Trophoblast cell (in vitro differentiated cells and primary cell): Measurements from ENCODE around the gene GIMAP5.

Source experiments
- DNase-seq, 2 donors: peaks; one replicate each; pipeline ENCODE4 v3.0.0-alpha.2; 2016
- H2AFZ ChIP-seq: 2 replicates; pipeline ENCODE4 v1.6.1; 2013; ENCODE audit warnings: low read length, moderate library complexity, mild to moderate bottlenecking; ENCODE audit not compliant: insufficient read depth, poor library complexity
- H2AK5ac ChIP-seq: 2 replicates; pipeline ENCODE4 v1.6.1; 2013; ENCODE audit warnings: mild to moderate bottlenecking, low read length
- H2BK120ac ChIP-seq: 2 replicates; pipeline ENCODE4 v1.6.1; 2013; ENCODE audit warnings: low read length, mild to moderate bottlenecking, moderate library complexity; ENCODE audit not compliant: insufficient read depth, poor library complexity
- H2BK12ac ChIP-seq: 2 replicates; pipeline ENCODE4 v1.6.1; 2013; ENCODE audit warnings: mild to moderate bottlenecking, low read length, moderate library complexity
- H2BK5ac ChIP-seq: 2 replicates; pipeline ENCODE4 v1.6.1; 2013; ENCODE audit warnings: low read length, low read depth, moderate library complexity, mild to moderate bottlenecking; ENCODE audit not compliant: poor library complexity
- H3K14ac ChIP-seq: 2 replicates; pipeline ENCODE4 v1.6.1; 2013; ENCODE audit warnings: mild to moderate bottlenecking, low read length
- H3K18ac ChIP-seq: 2 replicates; pipeline ENCODE4 v1.6.1; 2013; ENCODE audit warnings: mild to moderate bottlenecking, low read length
- H3K23ac ChIP-seq: 2 replicates; pipeline ENCODE4 v1.6.1; 2013; ENCODE audit warnings: low read length
- H3K27ac ChIP-seq: 2 replicates; pipeline ENCODE4 v1.5.1; 2013; ENCODE audit warnings: low read depth, mild to moderate bottlenecking, inconsistent platforms, low read length, moderate library complexity
- H3K27me3 ChIP-seq: 2 replicates; pipeline ENCODE4 v1.6.1; 2013; ENCODE audit warnings: inconsistent platforms, mild to moderate bottlenecking, low read length, moderate library complexity; ENCODE audit not compliant: insufficient read depth
- H3K36me3 ChIP-seq, 2 experiments: 1 replicate in 1 of 2; 2 replicates in 1 of 2; pipeline ENCODE4 v1.6.1; 2013; ENCODE audit warnings: low read length in 2 of 2, mild to moderate bottlenecking in 2 of 2, moderate library complexity in 1 of 2; ENCODE audit not compliant: insufficient read depth in 2 of 2, control insufficient read depth in 1 of 2
- H3K4ac ChIP-seq: 2 replicates; pipeline ENCODE4 v1.6.1; 2013; ENCODE audit warnings: low read depth, mild to moderate bottlenecking, low read length, moderate library complexity
- H3K4me1 ChIP-seq, 2 experiments: 1 replicate in 1 of 2; 2 replicates in 1 of 2; pipeline ENCODE4 v1.6.1; 2013; ENCODE audit warnings: low read length in 2 of 2, mild to moderate bottlenecking in 2 of 2, moderate library complexity in 1 of 2; ENCODE audit not compliant: insufficient read depth in 2 of 2, control insufficient read depth in 1 of 2
- H3K4me2 ChIP-seq: 2 replicates; pipeline ENCODE4 v1.6.1; 2013; ENCODE audit warnings: inconsistent platforms, mild to moderate bottlenecking, low read length, moderate library complexity
- H3K4me3 ChIP-seq: 2 replicates; pipeline ENCODE4 v1.5.1; 2013; ENCODE audit warnings: mild to moderate bottlenecking, low read depth, low read length, inconsistent platforms
- H3K79me1 ChIP-seq: one replicate; pipeline ENCODE4 v1.6.1; 2013; ENCODE audit warnings: low read length
- H3K79me2 ChIP-seq: 2 replicates; pipeline ENCODE4 v1.6.1; 2013; ENCODE audit warnings: low read length, mild to moderate bottlenecking; ENCODE audit not compliant: control insufficient read depth, insufficient read depth, poor library complexity
- H3K9ac ChIP-seq: 2 replicates; pipeline ENCODE4 v1.6.1; 2013; ENCODE audit warnings: mild to moderate bottlenecking, low read length
- H3K9me3 ChIP-seq: 2 replicates; pipeline ENCODE4 v1.6.1; 2013; ENCODE audit warnings: low read depth, mild to moderate bottlenecking, control low read depth, inconsistent platforms, low read length; ENCODE audit not compliant: insufficient read depth
- H4K12ac ChIP-seq: 2 replicates; pipeline ENCODE4 v1.6.1; 2013; ENCODE audit warnings: low read depth, mild to moderate bottlenecking, low read length, moderate library complexity
- H4K8ac ChIP-seq: 2 replicates; pipeline ENCODE4 v1.6.1; 2013; ENCODE audit warnings: low read depth, mild to moderate bottlenecking, low read length, moderate library complexity
- H4K91ac ChIP-seq: one replicate; pipeline ENCODE4 v1.6.1; 2013; ENCODE audit warnings: low read depth, mild to moderate bottlenecking, low read length, moderate library complexity
- WGBS: extraction: QIAGEN DNeasy Blood & Tissue Kit; methylation state at CpG from one replicate; pipeline ENCODE4 v1.1.7; 2013; ENCODE audit warnings: missing lambda C conversion rate; ENCODE audit not compliant: insufficient read length, insufficient coverage; ENCODE audit errors: extremely low coverage; 5-methylcytosine and 5-hydroxymethylcytosine counted together

The GIMAP5 gene

DNA sequence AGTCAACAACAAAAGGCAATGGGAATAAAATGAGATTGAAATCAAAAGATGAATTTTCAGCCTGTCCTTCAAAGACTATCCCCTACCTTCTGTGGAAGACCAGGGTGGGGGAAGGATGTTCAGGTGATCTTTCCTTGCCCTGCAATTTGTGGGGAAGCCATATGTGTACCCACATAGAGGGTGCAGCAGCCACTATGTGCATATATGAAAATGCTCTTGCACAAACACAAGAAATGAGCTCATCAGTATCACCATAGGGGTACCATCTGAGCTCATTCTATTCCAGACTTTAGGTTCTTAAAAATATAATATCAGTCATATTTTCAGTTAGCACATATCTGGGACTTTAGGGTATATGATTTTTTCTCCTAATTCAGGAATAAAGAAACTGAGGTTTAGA is 17.7 kb downstream of the GIMAP5 start:
- H3K14ac ChIP-seq = no peak overlapping the region
- H3K4me3 ChIP-seq = no peak overlapping the region
- no peak overlapping the region for H3K18ac ChIP-seq
- no peak overlapping the region for H2BK5ac ChIP-seq
- no peak for DNase-seq
- no peaks in the 10 kb centered on the region for H3K79me2 ChIP-seq
- no peak overlapping the region for H3K4ac ChIP-seq
- no peak overlapping the region for H4K12ac ChIP-seq
- H3K9ac ChIP-seq = no peak overlapping the region
- no peaks in the 10 kb centered on the region for H3K36me3 ChIP-seq
- no peak overlapping the region for H2BK12ac ChIP-seq
- H3K4me2 ChIP-seq = no peak overlapping the region
- no peaks in the 10 kb centered on the region for H3K79me1 ChIP-seq
- H2AK5ac ChIP-seq = no peak overlapping the region
- H2AFZ ChIP-seq = no peak overlapping the region
- no peaks in the 10 kb centered on the region for H3K27me3 ChIP-seq
- no peak overlapping the region for H4K8ac ChIP-seq
- no peak overlapping the region for H3K27ac ChIP-seq
- no peak overlapping the region for H2BK120ac ChIP-seq
- H3K4me1 ChIP-seq = no peaks in the 10 kb centered on the region
- no peak overlapping the region for H4K91ac ChIP-seq
- H3K23ac ChIP-seq = no peak overlapping the region
- no peaks in the 10 kb centered on the region for H3K9me3 ChIP-seq

DNA sequence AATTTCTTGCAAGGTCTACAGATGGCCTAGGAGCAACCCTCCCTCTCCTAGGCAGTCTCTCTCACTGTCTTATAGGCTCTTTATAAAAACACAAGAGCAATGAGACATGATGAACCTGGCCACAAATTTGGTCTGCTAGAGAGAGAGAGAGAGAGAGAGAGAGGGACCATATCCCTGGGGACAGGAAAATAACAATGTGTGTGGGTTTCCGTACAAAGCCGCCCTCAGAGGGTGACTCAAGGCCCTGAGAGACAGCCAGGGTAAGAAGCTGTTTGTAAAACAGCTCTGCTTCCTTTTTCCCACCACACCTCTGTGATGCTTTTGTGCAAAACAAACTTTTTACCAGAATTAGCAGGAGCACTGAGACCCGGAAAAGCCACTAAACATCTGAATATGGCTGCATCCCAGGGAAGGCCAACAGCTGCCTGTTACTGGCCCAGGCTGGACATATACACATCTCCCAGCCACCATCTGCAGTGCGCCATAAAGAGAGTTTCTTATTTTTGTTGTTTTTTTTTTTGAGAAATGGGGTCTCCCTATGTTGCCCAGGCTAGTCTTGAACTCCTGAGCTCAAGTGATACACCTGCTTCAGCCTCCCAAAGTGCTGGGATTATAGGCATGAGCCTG is 18.4 kb downstream of the GIMAP5 start:
- Histone ChIP-seq H3K79me2 (no peaks in the 10 kb centered on the region), H3K27me3 (no peaks in the 10 kb centered on the region), H2AK5ac (no peak overlapping the region), H3K27ac (no peak overlapping the region), H2BK120ac (no peak overlapping the region), H3K4ac (no peak overlapping the region), H3K4me2 (no peak overlapping the region), H3K9me3 (no peaks in the 10 kb centered on the region), H3K79me1 (no peaks in the 10 kb centered on the region), H2BK12ac (no peak overlapping the region), H4K8ac (no peak overlapping the region), H3K36me3 (no peaks in the 10 kb centered on the region), H2BK5ac (no peak overlapping the region), H2AFZ (no peak overlapping the region), H3K14ac (no peak overlapping the region), H3K23ac (no peak overlapping the region), H3K4me1 (no peaks in the 10 kb centered on the region), H4K12ac (no peak overlapping the region), H3K4me3 (no peak overlapping the region), H3K18ac (no peak overlapping the region), H3K9ac (no peak overlapping the region), H4K91ac (no peak overlapping the region)
- no peak for DNase-seq
- WGBS = no CpG with 5 or more reads among the region's 4 CpGs

DNA sequence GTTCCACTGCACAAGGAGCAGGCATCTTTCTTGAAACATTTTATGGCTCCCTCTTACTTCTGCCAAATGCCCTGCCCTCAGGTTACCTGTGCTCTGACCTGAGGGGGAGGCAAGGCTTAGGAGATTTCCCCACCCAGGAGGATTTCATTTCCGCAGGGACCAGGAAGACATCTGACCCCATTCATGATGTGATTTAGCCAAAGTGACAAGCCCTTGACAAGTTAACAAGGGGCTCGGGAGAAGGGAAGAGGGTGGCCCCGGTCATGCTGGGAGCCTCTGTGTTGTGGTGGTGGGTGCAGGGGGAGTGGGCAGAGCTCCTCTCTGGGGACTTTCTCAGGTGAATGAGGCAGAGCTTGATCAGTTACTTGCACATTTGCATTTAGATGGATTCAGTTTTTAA is 18.9 kb downstream of the GIMAP5 start:
- DNase-seq = no peak
- Histone ChIP-seq H2BK12ac (no peak overlapping the region), H3K14ac (no peak overlapping the region), H3K4me2 (no peak overlapping the region), H2AFZ (no peak overlapping the region), H3K79me1 (no peaks in the 10 kb centered on the region), H3K4ac (no peak overlapping the region), H3K4me1 (no peaks in the 10 kb centered on the region), H4K91ac (no peak overlapping the region), H3K79me2 (no peaks in the 10 kb centered on the region), H4K8ac (no peak overlapping the region), H3K4me3 (no peak overlapping the region), H2BK5ac (no peak overlapping the region), H2AK5ac (no peak overlapping the region), H3K27me3 (no peaks in the 10 kb centered on the region), H3K9me3 (no peaks in the 10 kb centered on the region), H4K12ac (no peak overlapping the region), H3K9ac (no peak overlapping the region), H2BK120ac (no peak overlapping the region), H3K18ac (no peak overlapping the region), H3K36me3 (no peaks in the 10 kb centered on the region), H3K27ac (no peak overlapping the region), H3K23ac (no peak overlapping the region)
- no CpG with 5 or more reads among the region's 3 CpGs for WGBS

DNA sequence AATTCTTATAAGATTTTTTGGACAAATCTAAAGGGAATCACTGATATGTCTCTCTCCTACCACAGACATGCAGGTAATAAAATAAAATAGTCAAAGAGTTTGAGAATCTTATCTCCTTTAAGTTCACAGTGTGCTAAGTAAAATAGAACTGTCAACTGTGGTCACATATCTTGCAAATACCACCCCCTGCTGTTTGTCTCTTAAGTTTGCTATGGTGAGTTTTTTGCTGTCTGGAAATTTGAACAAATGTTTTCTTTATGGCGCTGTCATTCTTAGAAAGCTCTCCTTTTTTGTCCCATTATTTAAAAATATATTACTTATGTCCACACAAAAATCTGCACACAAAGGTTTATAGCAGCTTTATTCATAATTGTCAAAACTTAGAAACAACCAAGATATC is 19.6 kb downstream of the GIMAP5 start:
- Histone ChIP-seq H3K27ac (no peak overlapping the region), H3K36me3 (no peaks in the 10 kb centered on the region), H4K12ac (no peak overlapping the region), H3K9ac (no peak overlapping the region), H3K4me3 (no peak overlapping the region), H2AFZ (no peak overlapping the region), H2BK12ac (no peak overlapping the region), H4K8ac (no peak overlapping the region), H2BK5ac (no peak overlapping the region), H3K27me3 (no peaks in the 10 kb centered on the region), H2AK5ac (no peak overlapping the region), H3K79me2 (no peaks in the 10 kb centered on the region), H3K79me1 (no peaks in the 10 kb centered on the region), H3K18ac (no peak overlapping the region), H4K91ac (no peak overlapping the region), H2BK120ac (no peak overlapping the region), H3K14ac (no peak overlapping the region), H3K4ac (no peak overlapping the region), H3K4me1 (no peaks in the 10 kb centered on the region), H3K4me2 (no peak overlapping the region), H3K9me3 (no peaks in the 10 kb centered on the region), H3K23ac (no peak overlapping the region)
- DNase-seq = peak in 1 of 2 donors; percentile 37
- WGBS = no CpG with 5 or more reads among the region's 1 CpG
